Uterus (tissue), 4 donors: ENCODE data around the gene VMAC. TPM values are rescaled to one million over a fixed set of nuclear protein-coding genes. Genes with fewer than 3 reads are reported as not detected.

Experiments
- DNase-seq, 2 donors: peaks; one replicate each; pipeline ENCODE4 v3.0.0-alpha.2; 2019 to 2020
- H3K27ac ChIP-seq, 2 donors: fragments of 200-600 bp; sonication (generic); 1 replicate in 1 of 2; 2 replicates in 1 of 2; pipeline ENCODE4 v1.5.1; 2016 to 2018
- H3K27me3 ChIP-seq, 2 donors: fragments of 200-600 bp; sonication (generic); one replicate each; pipeline ENCODE4 v1.5.1; 2018 to 2019; ENCODE audit warnings: control low read depth in 1 of 2
- H3K36me3 ChIP-seq, 2 donors: fragments of 200-600 bp; sonication (generic); one replicate each; pipeline ENCODE4 v1.5.1; 2019; ENCODE audit warnings: control low read depth in 1 of 2
- H3K4me1 ChIP-seq, 2 donors: fragments of 200-600 bp; sonication (generic); one replicate each; pipeline ENCODE4 v1.5.1; 2018 to 2019; ENCODE audit warnings: control low read depth in 1 of 2
- H3K4me3 ChIP-seq, 2 donors: fragments of 200-600 bp; sonication (generic); 1 replicate in 1 of 2; 2 replicates in 1 of 2; pipeline ENCODE4 v1.5.1; 2018 to 2019; ENCODE audit warnings: mild to moderate bottlenecking in 1 of 2
- H3K9me3 ChIP-seq, 2 donors: fragments of 200-600 bp; sonication (generic); one replicate each; pipeline ENCODE4 v1.5.1; 2019; ENCODE audit warnings: control low read depth in 1 of 2
- CTCF ChIP-seq, 4 experiments: fragments of 200-600 bp in 2 of 4; fragments of 450-650 bp in 2 of 4; sonication (generic) in 2 of 4; IDR thresholded peaks; one replicate each; pipeline ENCODE4 v1.5.1; 2016 to 2019; ENCODE audit warnings: antibody characterized with exemption in 4 of 4, mild to moderate bottlenecking in 2 of 4, moderate library complexity in 1 of 4
- POLR2A ChIP-seq, 2 donors: fragments of 450-650 bp; IDR thresholded peaks; one replicate each; pipeline ENCODE4 v1.6.1; 2016; ENCODE audit warnings: antibody characterized with exemption in 2 of 2, mild to moderate bottlenecking in 1 of 2, moderate library complexity in 1 of 2
- intact Hi-C: fragments of 100-400 bp; cut with DNase I; formaldehyde crosslinking; loops from one replicate; pipeline ENCODE4 v1.15.1; 2023; ENCODE audit warnings: low total_unique reads
- total RNA-seq, 4 donors: library from RNA; depleted of rRNA in 3 of 4; stranded (reverse); fragments of >200 nt in 3 of 4; gene quantifications; one replicate each; pipeline versions ENCODE4 v1.1.0 to v1.2.4, GENCODE V29; 2014 to 2023
- donor health status: DM: yes; HTN: yes; CAD: no.

The VMAC gene
- total RNA-seq, 4 donors from 2014 or later: 2.6 to 10.9 (median 7.1) TPM

- intact Hi-C loops: no loop called here
- Histone ChIP-seq H3K4me1 (no peaks in the 10 kb centered on the region), H3K27me3 (no peaks in the 10 kb centered on the region), H3K36me3 (no peaks in the 10 kb centered on the region), H3K9me3 (no peaks in the 10 kb centered on the region), H3K27ac (no peak overlapping the region), H3K4me3 (no peak overlapping the region)
- DNase-seq: no peak
- TF ChIP-seq CTCF (IDR thresholded peaks at IDR 0.05) (peak in 1 of 4 experiments; percentile 5), POLR2A (IDR thresholded peaks at IDR 0.05) (no peak)
These were observed 39.8 kb upstream of the VMAC start for GRCh38 chr19:5864725-5865486.

GRCh38 chr19:5865772-5866171, 38.9 kb upstream of the VMAC start:
- intact Hi-C loops: no loop called here
- H3K9me3 ChIP-seq: no peaks in the 10 kb centered on the region
- TF ChIP-seq POLR2A (IDR thresholded peaks at IDR 0.05) (no peak), CTCF (IDR thresholded peaks at IDR 0.05) (no peak)

GRCh38 chr19:5867201-5868136, 37.2 kb upstream of the VMAC start:
- H3K27me3 ChIP-seq: no peaks in the 10 kb centered on the region
- no peaks in the 10 kb centered on the region for H3K36me3 ChIP-seq
- H3K27ac ChIP-seq: no peak overlapping the region
- H3K4me3 ChIP-seq: no peak overlapping the region
- intact Hi-C loops: no loop called here
- no peaks in the 10 kb centered on the region for H3K4me1 ChIP-seq
- no peak for DNase-seq
- TF ChIP-seq POLR2A (IDR thresholded peaks at IDR 0.05) (no peak), CTCF (IDR thresholded peaks at IDR 0.05) (no peak)
- H3K9me3 ChIP-seq: no peaks in the 10 kb centered on the region

More at GRCh38 chr19:5865772-5866171, 38.9 kb upstream of the VMAC start:
- Histone ChIP-seq H3K27me3 (no peaks in the 10 kb centered on the region), H3K4me1 (no peaks in the 10 kb centered on the region), H3K27ac (no peak overlapping the region), H3K4me3 (no peak overlapping the region), H3K36me3 (no peaks in the 10 kb centered on the region)
- no peak for DNase-seq

- Histone ChIP-seq H3K4me3 (no peak overlapping the region), H3K36me3 (no peaks in the 10 kb centered on the region), H3K4me1 (no peaks in the 10 kb centered on the region), H3K9me3 (no peaks in the 10 kb centered on the region), H3K27me3 (no peaks in the 10 kb centered on the region), H3K27ac (no peak overlapping the region)
- intact Hi-C loops: no loop called here
- no peak for TF ChIP-seq POLR2A (IDR thresholded peaks at IDR 0.05)
- TF ChIP-seq CTCF (IDR thresholded peaks at IDR 0.05): no peak
- no peak for DNase-seq
These were observed 33.7 kb upstream of the VMAC start for GRCh38 chr19:5870986-5871394.
